Mucosa of rectum (tissue), 2 donors: ENCODE results near the gene SEC63.
"Not testable (repeated sequence)": the region's sequence is repeated elsewhere in the genome, so short reads cannot be mapped to it uniquely, and the experiment has no call there.

ENCODE experiments used
- H3K27ac ChIP-seq, 2 donors: one replicate each; pipeline ENCODE4 v1.7.0; 2013; ENCODE audit warnings: inconsistent platforms in 2 of 2, low read depth in 2 of 2, low read length in 2 of 2
- H3K27me3 ChIP-seq, 2 donors: one replicate each; pipeline ENCODE4 v1.7.0; 2013; ENCODE audit warnings: low read length in 2 of 2; ENCODE audit not compliant: control insufficient read depth in 2 of 2, insufficient read depth in 2 of 2
- H3K36me3 ChIP-seq, 2 donors: one replicate each; pipeline ENCODE4 v1.7.0; 2013; ENCODE audit warnings: low read length in 2 of 2; ENCODE audit not compliant: control insufficient read depth in 2 of 2, insufficient read depth in 2 of 2
- H3K4me1 ChIP-seq, 2 donors: one replicate each; pipeline ENCODE4 v1.7.0; 2013; ENCODE audit warnings: low read length in 2 of 2, mild to moderate bottlenecking in 1 of 2; ENCODE audit not compliant: control insufficient read depth in 2 of 2, insufficient read depth in 2 of 2
- H3K4me3 ChIP-seq, 2 donors: one replicate each; pipeline ENCODE4 v1.7.0; 2013; ENCODE audit warnings: low read length in 2 of 2
- H3K9ac ChIP-seq, 2 donors: one replicate each; pipeline ENCODE4 v1.7.0; 2013; ENCODE audit warnings: low read length in 2 of 2, low read depth in 1 of 2, mild to moderate bottlenecking in 1 of 2
- H3K9me3 ChIP-seq, 2 donors: one replicate each; pipeline ENCODE4 v1.7.0; 2013; ENCODE audit warnings: low read length in 2 of 2; ENCODE audit not compliant: control insufficient read depth in 2 of 2
- donor health status: healthy.
- donor health status: Normal muscosa, but diverticular disease.

SEC63 gene

DNA sequence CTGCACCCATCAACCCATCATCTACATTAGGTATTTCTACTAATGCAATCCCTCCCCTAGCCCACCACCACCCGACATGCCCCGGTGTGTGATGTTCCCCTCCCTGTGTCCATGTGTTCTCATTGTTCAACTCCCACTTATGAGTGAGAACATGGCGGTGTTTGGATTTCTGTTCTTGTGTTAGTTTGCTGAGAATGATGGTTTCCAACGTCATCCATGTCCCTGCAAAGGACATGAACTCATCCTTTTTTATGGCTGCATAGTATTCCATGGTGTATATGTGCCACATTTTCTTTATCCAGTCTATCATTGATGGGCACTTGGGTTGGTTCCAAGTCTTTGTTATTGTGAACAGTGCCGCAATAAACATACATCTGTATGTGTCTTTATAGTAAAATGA lies 72.1 kb downstream of the SEC63 start:
- not testable (repeated sequence) for H3K27me3 ChIP-seq, H3K4me3 ChIP-seq, H3K4me1 ChIP-seq, H3K9ac ChIP-seq, H3K27ac ChIP-seq, H3K9me3 ChIP-seq
- peaks cover 8 to 16% of the 10 kb centered on the region in 2 donors for H3K36me3 ChIP-seq

DNA sequence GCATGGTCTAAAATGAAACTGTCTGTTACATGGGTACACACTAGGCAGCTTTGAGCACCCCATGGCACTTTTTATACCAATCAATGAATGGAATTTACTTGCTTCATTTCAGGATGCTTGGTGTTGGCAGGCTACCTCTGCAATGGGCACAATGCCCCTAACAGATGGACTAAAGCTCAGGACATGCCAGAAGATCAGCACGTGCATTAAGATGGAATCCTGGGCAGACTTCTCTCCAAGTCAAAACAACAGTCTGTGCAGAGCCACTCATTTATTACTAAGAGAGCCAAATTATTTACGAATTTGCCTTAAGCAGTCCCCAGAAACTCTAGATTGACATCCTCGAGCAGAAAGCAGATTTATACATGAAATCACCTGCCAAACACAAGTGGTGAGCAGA lies 78.1 kb downstream of the SEC63 start:
- Histone ChIP-seq H3K9me3 (no peaks in the 10 kb centered on the region), H3K27ac (no peak overlapping the region), H3K36me3 (peaks cover 25 to 49% of the 10 kb centered on the region in 2 donors), H3K9ac (no peak overlapping the region), H3K4me3 (no peak overlapping the region), H3K27me3 (no peaks in the 10 kb centered on the region), H3K4me1 (no peaks in the 10 kb centered on the region)

DNA sequence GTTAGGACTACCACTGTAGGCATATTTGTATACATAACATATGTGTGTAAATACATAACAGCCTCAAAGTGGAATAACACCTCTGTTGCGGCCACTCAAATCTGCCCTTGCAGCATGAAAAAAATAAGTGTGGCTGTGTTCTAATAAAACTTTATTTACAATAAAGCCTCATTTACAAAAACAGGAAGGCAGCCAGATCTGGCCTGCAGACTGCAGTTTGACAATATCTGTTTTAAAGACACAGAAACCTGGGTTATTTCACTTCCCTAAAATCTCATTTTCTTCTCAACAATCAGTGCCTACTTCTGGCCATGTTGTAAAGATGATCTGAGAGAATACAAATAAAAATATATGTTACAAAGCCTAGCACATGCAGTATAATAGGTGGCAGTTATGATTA lies 80.0 kb downstream of the SEC63 start:
- Histone ChIP-seq H3K4me1 (no peaks in the 10 kb centered on the region), H3K9me3 (no peaks in the 10 kb centered on the region), H3K27me3 (no peaks in the 10 kb centered on the region), H3K9ac (no peak overlapping the region), H3K36me3 (peaks cover 25 to 55% of the 10 kb centered on the region in 2 donors), H3K27ac (no peak overlapping the region), H3K4me3 (no peak overlapping the region)

DNA sequence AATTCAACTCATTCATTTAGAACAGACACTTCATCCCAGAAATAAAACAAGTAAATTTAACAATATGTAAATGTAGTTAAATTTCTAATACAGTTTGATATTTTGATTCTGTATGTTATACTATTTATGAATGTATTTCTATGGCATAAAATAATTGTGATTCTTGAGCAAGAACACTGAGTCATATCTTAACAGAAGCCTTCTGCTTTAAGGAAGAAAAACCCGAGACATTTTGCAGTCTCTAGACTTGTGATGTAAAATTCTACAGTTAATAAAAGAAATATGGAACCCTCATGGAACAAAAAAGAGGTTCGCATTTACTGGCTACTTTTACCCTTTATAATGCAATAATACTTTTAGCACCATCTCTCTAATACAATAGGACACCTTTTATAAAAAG lies 86.0 kb downstream of the SEC63 start:
- H3K9ac ChIP-seq = no peak overlapping the region
- no peaks in the 10 kb centered on the region for H3K9me3 ChIP-seq
- no peak overlapping the region for H3K4me3 ChIP-seq
- H3K36me3 ChIP-seq = peaks cover 10 to 36% of the 10 kb centered on the region in 2 donors
- H3K27ac ChIP-seq = no peak overlapping the region
- no peaks in the 10 kb centered on the region for H3K27me3 ChIP-seq
- no peaks in the 10 kb centered on the region for H3K4me1 ChIP-seq

DNA sequence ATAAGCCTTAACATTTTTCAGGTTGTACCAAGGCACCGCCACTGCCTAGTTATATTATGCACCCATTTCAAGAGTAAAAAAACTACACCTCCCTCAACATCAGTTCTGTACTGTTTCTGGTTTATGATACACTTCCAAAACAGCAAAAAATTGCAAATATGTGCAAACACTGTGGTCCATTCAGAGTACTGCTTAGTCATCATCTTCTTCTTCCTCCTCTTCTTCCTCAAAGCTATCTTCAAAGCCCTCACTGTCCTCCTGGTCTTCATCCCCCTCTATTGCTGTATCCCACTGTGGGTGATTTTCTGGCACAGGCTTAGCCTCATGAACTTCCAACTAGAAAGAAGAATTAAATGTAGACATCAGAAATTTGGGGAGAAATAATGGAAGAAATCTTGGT lies 86.5 kb downstream of the SEC63 start:
- not testable (repeated sequence) for H3K27ac ChIP-seq, H3K9ac ChIP-seq, H3K27me3 ChIP-seq, H3K4me3 ChIP-seq, H3K9me3 ChIP-seq, H3K4me1 ChIP-seq
- H3K36me3 ChIP-seq = peaks cover 10 to 31% of the 10 kb centered on the region in 2 donors

DNA sequence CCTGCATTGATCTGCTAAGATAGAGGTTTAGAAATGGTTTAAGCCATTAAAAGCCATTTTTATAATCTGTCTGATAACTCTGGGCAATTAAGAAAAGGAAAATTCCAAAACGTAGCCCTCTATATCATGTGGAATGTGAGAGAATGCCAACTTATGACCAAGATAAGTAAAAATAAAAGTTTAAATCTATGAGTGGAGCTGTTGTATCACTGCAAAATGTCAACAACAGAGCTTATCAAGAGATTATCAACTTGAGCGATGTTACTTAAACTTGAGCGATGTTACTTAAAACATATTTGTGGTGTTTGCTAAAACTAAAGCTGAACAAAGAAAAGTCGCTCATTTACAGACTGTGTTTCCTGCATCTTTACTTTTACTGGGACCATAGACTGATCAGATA lies 87.0 kb downstream of the SEC63 start:
- Histone ChIP-seq H3K9ac (no peak overlapping the region), H3K27ac (no peak overlapping the region), H3K36me3 (peaks cover 10 to 27% of the 10 kb centered on the region in 2 donors), H3K4me3 (no peak overlapping the region), H3K9me3 (no peaks in the 10 kb centered on the region), H3K27me3 (no peaks in the 10 kb centered on the region), H3K4me1 (no peaks in the 10 kb centered on the region)

DNA sequence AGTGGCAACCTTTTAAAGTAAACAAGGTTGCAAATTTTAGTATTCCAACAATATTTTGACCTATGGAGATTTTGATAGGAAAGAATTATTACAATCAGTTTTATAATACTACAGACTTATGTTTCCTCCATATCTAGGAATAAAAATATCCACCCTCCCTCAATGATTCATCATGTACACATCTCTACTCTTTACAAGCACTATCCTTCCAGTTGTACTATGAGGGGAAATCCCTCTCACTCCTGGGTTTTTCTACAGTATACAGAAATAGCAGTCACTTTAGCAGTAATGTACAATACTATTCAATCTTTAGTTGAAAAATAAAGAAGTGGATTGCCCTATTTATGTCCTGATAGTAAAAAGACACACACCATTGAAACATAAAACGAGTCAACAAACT lies 87.6 kb downstream of the SEC63 start:
- Histone ChIP-seq H3K9ac (no peak overlapping the region), H3K27me3 (no peaks in the 10 kb centered on the region), H3K27ac (no peak overlapping the region), H3K36me3 (peaks cover 10 to 27% of the 10 kb centered on the region in 2 donors), H3K4me1 (no peaks in the 10 kb centered on the region), H3K9me3 (no peaks in the 10 kb centered on the region), H3K4me3 (no peak overlapping the region)

DNA sequence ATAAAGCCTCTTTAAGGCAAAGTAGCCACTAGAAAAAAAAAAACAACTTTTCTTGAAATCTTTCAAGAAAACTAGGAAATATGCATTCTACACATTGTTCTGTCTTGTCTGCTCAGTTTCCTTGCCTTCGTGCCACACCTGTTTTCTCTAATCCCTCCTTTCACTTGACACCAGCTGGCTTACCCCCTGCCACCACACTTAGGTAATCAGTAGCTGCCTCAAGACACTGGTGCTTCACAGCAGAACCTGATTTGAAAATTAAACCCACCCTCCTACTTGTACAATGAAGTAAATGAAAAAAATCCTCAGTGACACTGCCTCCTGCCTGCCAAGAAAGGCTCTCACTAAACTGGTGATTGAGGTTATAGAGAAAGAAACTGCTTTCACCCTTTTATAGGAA lies 88.1 kb downstream of the SEC63 start:
- peaks cover 10 to 27% of the 10 kb centered on the region in 2 donors for H3K36me3 ChIP-seq
- H3K27ac ChIP-seq = no peak overlapping the region
- H3K9ac ChIP-seq = no peak overlapping the region
- H3K4me1 ChIP-seq = no peaks in the 10 kb centered on the region
- H3K27me3 ChIP-seq = no peaks in the 10 kb centered on the region
- no peaks in the 10 kb centered on the region for H3K9me3 ChIP-seq
- H3K4me3 ChIP-seq = no peak overlapping the region

DNA sequence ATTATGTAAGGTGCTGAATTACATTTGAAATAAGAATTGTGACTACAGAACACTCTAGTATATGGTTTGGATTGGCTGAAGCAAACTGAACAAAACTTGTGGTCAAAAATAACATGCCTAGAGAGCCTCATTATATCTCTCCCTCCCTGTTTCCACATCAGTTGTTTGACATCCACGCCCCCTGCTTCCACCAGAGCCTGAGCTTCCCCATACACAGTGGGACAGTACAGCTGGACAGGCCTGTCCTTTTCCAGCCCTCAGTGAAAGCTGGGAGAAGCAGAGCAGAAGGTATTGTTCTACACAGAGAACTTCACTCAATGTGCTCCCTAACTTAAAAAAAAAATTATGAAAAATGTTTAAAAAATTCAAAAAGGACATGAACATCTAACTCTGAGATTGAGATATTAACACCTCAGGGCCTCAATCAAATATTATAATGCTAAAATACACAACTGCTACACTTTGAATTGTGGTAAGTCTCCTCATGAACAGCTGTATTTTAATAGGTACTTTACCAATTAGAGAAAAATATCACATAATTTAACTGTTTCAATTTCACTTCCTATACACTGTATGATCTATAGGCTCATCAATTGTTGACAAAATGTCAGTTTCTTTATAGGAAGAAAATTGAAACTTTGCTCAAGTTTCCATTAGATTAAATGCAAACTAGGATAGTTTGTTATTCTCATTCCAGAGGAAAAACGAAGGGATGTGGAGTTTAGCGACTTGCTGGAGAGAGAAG lies 89.0 kb downstream of the SEC63 start:
- Histone ChIP-seq H3K4me3 (no peak overlapping the region), H3K9me3 (no peaks in the 10 kb centered on the region), H3K27ac (no peak overlapping the region), H3K4me1 (no peaks in the 10 kb centered on the region), H3K9ac (no peak overlapping the region), H3K36me3 (peaks cover 10 to 23% of the 10 kb centered on the region in 2 donors), H3K27me3 (no peaks in the 10 kb centered on the region)

DNA sequence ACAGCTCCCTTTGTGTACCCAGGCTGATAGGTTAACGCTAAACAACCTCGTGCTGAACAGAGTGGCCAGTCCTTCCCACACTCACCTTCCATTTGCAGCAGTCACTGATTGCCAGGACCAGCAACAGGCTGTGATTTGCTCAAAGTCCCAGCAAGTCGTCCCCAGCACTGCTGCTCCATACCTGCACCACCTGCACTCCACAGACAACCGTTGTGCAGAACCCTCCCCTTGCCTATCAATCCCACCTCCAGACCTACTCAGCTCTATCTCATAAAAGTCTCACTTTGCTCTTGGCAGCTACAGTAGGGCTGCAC lies 90.7 kb downstream of the SEC63 start:
- Histone ChIP-seq H3K27ac (no peak overlapping the region), H3K9me3 (no peaks in the 10 kb centered on the region), H3K27me3 (no peaks in the 10 kb centered on the region), H3K4me3 (no peak overlapping the region), H3K4me1 (no peaks in the 10 kb centered on the region), H3K9ac (no peak overlapping the region), H3K36me3 (peaks cover 10 to 19% of the 10 kb centered on the region in 2 donors)
